ENCODE results near the gene RTN4R.
"Not testable (repeated sequence)": the region's sequence is repeated elsewhere in the genome, so short reads cannot be mapped to it uniquely, and the experiment has no call there.

The RTN4R gene

DNA sequence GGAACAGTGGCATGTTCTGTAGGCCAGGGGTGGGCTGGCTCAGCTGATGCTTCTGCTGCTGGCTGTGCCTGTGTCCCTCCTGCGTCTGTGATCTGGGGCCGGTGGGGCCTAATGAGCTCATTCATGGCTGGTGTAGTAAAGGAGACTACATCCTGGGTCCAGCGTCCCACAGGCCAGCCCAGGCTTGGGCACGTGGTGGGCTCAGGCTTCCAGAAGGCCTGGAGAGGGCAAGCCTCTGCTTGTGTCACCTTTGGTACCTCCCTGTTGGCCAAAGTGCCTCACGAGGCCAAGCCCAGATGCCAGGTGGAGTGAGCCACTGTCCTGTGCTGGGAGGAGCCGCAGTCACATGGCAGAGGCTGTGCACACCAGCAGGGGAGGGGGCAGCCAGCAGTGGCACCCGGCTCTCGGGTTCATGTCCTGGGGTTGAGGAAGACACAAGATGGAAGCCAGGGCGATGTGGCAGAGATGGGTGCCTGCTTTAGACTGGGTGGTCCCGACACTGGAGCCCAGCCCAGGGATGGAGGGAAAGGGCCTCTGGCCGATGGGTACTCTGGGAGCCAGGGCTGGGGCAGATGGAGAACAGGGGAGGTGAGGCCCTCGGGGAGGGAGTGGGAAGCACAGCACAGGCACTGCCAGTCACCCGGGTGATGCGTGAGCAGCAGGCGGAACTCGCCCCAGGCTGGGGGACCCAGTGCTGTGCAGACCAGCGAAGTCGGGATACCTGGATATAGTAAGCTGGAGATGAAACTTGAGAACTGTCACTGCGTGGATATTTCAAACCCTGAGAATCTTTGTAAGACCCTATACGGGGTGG, 43.3 kb upstream of the RTN4R start:
- not testable (repeated sequence) for H3K79me2 ChIP-seq (ENCODE audit: control insufficient read depth, insufficient read depth, low read length, unreplicated experiment); H3K27me3 ChIP-seq (ENCODE audit: insufficient read depth, low read length); H3K4me3 ChIP-seq (ENCODE audit: low read depth, low read length); H2AFZ ChIP-seq (ENCODE audit: low read length, unreplicated experiment); H3K4me1 ChIP-seq (ENCODE audit: control insufficient read depth, insufficient read depth, low read length, unreplicated experiment); H3K27ac ChIP-seq (ENCODE audit: low read depth, low read length); H3K36me3 ChIP-seq (ENCODE audit: insufficient read depth, low read length)

DNA sequence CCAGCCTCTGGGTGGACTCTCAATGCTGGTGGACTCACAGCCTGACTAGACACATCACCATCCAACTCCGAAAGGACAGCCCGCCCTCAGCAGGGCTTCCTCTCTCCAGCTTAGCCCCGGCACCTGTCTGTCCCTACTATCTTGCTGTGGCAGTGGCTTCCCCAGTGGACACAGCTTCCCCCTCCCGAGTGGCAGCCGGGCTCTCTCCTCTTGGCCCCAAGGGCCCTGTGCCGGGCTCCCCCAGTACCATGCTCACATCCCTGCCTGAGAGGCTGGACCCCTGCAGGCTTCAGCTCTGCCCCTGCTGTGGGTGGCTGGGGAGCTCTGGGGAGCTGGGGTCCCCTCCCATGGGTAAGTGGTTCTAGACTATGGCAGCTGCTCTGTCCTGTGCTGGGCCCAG, 42.7 kb upstream of the RTN4R start:
- not testable (repeated sequence) for H3K27ac ChIP-seq (ENCODE audit: low read depth, low read length); H3K27me3 ChIP-seq (ENCODE audit: insufficient read depth, low read length); H3K36me3 ChIP-seq (ENCODE audit: insufficient read depth, low read length); H3K4me3 ChIP-seq (ENCODE audit: low read depth, low read length); H2AFZ ChIP-seq (ENCODE audit: low read length, unreplicated experiment); H3K4me1 ChIP-seq (ENCODE audit: control insufficient read depth, insufficient read depth, low read length, unreplicated experiment); H3K79me2 ChIP-seq (ENCODE audit: control insufficient read depth, insufficient read depth, low read length, unreplicated experiment)

DNA sequence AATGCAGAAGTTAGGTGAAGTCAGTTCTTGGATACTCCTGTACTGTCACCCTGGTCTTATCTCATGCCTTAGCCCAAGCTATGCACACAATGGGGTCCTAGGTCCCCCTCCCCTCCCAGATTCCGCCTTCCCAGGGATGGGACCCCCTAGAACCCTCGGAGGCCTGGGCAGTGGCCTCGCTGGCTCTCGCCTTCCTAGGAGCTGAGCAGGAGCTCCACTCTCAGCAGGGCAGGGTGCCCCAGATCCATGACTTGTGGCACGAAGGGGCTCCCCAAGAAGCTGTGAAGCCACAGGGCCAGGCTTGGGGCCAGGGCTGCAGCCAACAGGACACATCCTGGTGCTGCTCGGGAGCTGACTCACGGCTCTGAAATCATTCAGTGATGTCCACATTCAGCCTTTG, 42.1 kb upstream of the RTN4R start:
- H3K4me3 ChIP-seq (ENCODE audit: low read depth, low read length); H3K27me3 ChIP-seq (ENCODE audit: insufficient read depth, low read length); H3K36me3 ChIP-seq (ENCODE audit: insufficient read depth, low read length); H2AFZ ChIP-seq (ENCODE audit: low read length, unreplicated experiment); H3K79me2 ChIP-seq (ENCODE audit: control insufficient read depth, insufficient read depth, low read length, unreplicated experiment); H3K4me1 ChIP-seq (ENCODE audit: control insufficient read depth, insufficient read depth, low read length, unreplicated experiment); H3K27ac ChIP-seq (ENCODE audit: low read depth, low read length): not testable (repeated sequence)

DNA sequence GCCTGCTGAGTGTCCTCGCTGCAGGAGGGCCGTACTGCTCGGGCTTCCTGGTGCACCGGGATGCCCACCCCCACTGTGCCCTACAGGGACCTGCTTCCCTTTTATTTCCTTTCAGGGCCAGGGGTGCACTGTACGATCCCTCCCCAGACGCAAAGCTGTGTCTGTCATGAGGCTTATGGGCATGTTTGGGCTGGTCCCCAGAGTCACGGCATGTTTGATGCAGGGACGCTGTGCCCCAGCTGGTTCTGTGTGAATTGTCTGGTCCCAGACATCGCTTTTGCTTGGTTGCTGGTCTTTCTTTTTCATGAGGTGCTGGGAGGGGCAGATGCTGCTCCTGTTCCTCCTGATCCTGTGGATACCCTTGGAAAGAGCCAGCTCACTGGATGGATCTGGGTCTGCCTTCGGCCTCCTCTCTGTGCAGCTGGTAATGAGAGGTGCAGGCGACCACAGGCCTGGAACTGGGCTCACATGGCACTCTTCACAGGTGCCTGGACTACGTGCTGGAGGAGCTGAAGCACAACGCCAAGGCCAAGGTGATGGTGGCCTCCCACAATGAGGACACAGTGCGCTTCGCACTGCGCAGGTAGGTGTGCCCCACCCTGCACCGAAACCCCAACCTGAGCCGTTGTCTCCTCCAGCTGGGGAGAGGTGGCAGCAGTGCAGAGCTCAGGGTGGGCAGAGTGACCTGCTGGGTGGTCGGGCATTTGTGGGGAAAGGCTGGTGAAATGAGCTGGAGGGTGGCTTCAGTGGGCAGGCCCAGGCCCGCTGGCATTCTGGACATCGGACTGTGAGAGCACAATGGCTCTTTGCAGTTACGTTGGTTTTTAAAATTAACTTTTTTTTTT, 40.9 kb upstream of the RTN4R start:
- H3K4me1 ChIP-seq (ENCODE audit: control insufficient read depth, insufficient read depth, low read length, unreplicated experiment); H3K27me3 ChIP-seq (ENCODE audit: insufficient read depth, low read length); H3K36me3 ChIP-seq (ENCODE audit: insufficient read depth, low read length); H3K27ac ChIP-seq (ENCODE audit: low read depth, low read length); H3K4me3 ChIP-seq (ENCODE audit: low read depth, low read length); H2AFZ ChIP-seq (ENCODE audit: low read length, unreplicated experiment); H3K79me2 ChIP-seq (ENCODE audit: control insufficient read depth, insufficient read depth, low read length, unreplicated experiment): not testable (repeated sequence)

DNA sequence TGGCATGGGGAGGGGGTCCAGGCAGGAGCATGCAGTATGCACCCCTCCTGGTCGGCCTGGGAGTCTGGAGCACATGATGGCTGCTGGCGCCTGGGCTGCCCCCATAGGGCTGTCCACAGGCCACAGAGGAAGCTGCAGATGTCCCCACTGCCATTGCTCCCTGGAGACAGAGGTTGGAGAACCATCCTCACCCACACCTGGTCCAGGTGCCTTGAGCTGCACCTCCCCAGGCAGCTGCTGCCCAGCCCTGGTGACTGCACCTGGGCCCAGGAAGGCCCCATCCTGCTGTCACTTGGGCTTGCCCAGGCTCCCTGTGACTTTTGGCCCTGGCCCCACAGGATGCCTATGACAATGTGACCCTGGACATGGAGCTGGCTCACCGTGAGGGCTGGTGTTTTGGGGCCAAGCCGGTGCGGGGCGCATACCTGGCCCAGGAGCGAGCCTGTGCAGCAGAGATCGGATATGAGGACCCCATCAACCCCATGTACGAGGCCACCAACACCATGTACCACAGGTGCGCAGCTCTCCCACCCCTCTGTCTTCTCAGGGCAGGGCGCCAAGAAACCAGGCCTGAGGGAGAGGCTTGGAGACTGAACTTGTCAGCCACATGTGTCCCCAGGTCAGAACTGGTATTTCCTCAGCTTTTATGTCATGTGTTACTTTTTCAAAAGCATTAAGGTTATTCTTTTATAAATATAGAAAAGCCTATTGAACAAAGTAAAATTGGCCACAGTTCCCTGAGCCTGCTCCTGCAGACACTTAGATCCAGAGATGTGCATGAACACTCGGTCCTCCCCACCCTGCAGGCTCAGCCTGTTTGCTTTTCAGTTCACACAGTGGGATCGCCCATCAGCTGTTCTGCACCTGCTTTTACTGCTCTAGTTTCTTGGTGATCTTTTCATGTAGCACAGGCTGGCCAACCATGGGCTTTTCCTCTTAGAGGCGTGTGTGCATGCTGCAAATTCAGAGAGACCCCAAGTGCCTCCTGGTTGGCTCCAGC, 39.6 kb upstream of the RTN4R start:
- not testable (repeated sequence) for H2AFZ ChIP-seq (ENCODE audit: low read length, unreplicated experiment); H3K27me3 ChIP-seq (ENCODE audit: insufficient read depth, low read length); H3K36me3 ChIP-seq (ENCODE audit: insufficient read depth, low read length); H3K79me2 ChIP-seq (ENCODE audit: control insufficient read depth, insufficient read depth, low read length, unreplicated experiment); H3K4me1 ChIP-seq (ENCODE audit: control insufficient read depth, insufficient read depth, low read length, unreplicated experiment); H3K27ac ChIP-seq (ENCODE audit: low read depth, low read length); H3K4me3 ChIP-seq (ENCODE audit: low read depth, low read length)

DNA sequence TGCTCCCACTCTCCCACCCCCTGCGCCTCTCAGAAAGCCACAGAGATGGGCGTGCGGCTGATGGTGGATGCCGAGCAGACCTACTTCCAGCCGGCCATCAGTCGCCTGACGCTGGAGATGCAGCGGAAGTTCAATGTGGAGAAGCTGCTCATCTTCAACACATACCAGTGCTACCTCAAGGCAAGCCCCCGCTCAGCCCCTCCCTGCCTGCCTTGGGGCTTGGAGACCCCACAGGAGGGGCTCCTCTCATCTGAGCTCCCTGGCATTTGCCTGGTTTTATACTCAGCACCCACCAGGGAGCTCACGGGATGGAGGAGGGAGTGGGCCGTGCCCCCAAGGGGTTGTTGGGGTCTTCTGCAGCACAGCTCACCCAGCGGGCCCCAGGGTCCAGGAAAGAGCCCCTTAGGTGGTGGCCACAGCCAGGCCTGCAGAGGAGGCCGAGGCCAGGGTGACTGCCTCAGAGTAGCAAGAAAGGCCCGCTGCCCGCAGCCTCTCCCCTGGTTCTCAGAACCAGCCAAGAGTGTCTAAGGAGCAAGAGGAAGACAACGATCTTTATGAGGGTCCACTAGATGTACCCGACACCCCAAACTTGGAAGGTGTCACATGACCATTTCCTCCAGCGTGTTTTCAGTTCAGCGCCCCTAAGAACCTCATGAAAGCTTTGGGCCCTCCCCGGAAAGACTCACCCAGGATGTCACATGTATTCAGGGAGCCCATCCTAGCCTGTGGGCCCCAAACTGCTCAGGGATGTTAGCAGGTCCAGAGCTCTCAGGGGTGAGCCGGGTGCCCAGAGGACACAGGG, 38.7 kb upstream of the RTN4R start:
- not testable (repeated sequence) for H3K79me2 ChIP-seq (ENCODE audit: control insufficient read depth, insufficient read depth, low read length, unreplicated experiment); H3K4me1 ChIP-seq (ENCODE audit: control insufficient read depth, insufficient read depth, low read length, unreplicated experiment); H2AFZ ChIP-seq (ENCODE audit: low read length, unreplicated experiment); H3K4me3 ChIP-seq (ENCODE audit: low read depth, low read length); H3K36me3 ChIP-seq (ENCODE audit: insufficient read depth, low read length); H3K27ac ChIP-seq (ENCODE audit: low read depth, low read length); H3K27me3 ChIP-seq (ENCODE audit: insufficient read depth, low read length)

DNA sequence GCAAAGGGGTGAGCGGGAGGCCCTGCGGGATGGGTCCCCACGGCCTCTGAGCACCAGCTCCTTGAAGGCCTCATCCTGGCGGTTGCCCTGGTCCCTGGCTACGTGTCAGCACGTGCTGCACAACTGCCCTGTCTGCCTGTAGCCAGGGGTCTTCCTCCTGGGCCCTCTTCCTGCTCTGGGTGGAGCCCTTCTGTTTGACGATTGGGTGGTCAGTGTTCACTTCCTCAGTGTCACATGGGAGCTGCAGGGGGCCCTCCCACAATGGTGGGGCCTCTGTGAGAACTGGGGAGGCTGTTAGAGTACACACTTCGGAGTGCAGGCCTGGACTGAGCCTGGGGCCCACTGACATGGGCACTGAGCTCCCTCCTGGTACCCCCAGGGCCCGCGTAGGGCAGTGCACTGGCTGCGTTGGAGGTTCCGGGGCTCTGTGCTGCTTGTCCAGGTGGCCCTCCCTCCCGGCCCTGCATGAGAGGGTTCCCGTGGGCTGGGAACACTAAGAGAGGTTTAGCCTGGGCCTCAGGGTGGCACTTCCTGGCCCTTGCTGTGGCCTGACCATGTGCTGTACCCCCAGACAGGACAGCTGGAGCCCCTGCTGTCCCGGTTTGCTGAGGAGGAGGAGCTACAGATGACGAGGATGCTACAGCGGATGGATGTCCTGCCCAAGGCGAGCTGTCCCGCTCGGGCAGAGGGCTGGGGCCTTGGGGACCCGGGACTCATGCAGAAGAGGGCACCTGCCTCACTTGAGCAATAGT, 38.0 kb upstream of the RTN4R start:
- Histone ChIP-seq H3K27ac (ENCODE audit: low read depth, low read length) (no peak overlapping the region), H3K79me2 (ENCODE audit: control insufficient read depth, insufficient read depth, low read length, unreplicated experiment) (no peaks in the 10 kb centered on the region), H3K4me3 (ENCODE audit: low read depth, low read length) (no peak overlapping the region), H3K36me3 (ENCODE audit: insufficient read depth, low read length) (no peaks in the 10 kb centered on the region), H3K4me1 (ENCODE audit: control insufficient read depth, insufficient read depth, low read length, unreplicated experiment) (peaks cover 3% of the 10 kb centered on the region), H2AFZ (ENCODE audit: low read length, unreplicated experiment) (no peak overlapping the region), H3K27me3 (ENCODE audit: insufficient read depth, low read length) (no peaks in the 10 kb centered on the region)

DNA sequence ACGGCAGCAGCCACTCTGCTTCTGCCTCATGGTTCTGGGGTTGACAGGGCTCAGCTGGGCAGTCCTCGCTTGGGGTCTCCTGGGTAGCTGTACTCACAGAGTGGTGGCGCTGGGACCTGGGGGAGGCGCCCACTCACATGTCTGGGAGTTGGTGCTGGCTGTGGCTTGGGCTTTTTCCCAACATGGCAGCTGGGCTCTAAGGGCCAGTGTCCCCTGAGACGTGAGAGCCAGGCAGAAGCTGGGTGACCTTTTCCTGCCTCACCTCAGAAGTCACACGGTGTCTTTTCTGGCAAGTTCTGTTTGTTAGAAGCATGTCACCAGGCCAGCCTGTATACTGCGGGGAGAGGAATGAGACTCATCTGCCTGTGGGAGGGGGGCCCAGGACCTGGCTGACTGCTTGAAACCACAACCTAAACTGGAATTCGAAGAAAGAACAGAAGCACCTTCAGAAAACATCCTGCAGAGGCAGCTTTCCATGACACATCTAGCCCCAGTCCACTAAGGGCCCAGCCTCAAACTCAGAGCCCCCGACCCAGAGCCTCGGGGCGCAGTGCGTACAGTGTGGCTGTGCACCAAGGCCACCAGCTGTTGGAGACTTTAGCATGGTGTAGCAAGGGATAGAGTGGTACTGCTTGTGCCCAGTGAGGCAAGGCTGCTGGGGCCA, 37.2 kb upstream of the RTN4R start:
- not testable (repeated sequence) for H3K4me1 ChIP-seq (ENCODE audit: control insufficient read depth, insufficient read depth, low read length, unreplicated experiment); H2AFZ ChIP-seq (ENCODE audit: low read length, unreplicated experiment); H3K4me3 ChIP-seq (ENCODE audit: low read depth, low read length)

DNA sequence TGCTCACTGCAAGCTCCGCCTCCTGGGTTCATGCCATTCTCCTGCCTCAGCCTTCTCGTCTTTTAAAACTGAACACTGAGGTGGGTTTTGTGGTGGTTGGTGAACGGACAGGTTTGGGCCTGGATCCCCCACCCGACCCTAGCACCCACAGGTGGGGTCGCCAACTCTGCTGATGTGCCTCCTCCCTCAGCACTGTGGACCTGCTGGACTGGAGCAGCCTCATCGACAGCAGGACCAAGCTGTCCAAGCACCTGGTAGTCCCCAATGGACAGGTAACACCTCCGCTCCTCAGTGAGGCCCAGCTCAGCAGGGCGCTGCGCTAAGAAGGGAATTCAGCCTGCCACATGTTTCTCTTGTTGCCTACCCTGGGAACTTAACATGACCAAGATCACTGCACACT, 36.5 kb upstream of the RTN4R start:
- Histone ChIP-seq H3K27ac (ENCODE audit: low read depth, low read length) (no peak overlapping the region), H3K27me3 (ENCODE audit: insufficient read depth, low read length) (no peaks in the 10 kb centered on the region), H3K79me2 (ENCODE audit: control insufficient read depth, insufficient read depth, low read length, unreplicated experiment) (no peaks in the 10 kb centered on the region), H3K36me3 (ENCODE audit: insufficient read depth, low read length) (no peaks in the 10 kb centered on the region), H2AFZ (ENCODE audit: low read length, unreplicated experiment) (no peak overlapping the region), H3K4me1 (ENCODE audit: control insufficient read depth, insufficient read depth, low read length, unreplicated experiment) (no peaks in the 10 kb centered on the region), H3K4me3 (ENCODE audit: low read depth, low read length) (no peak overlapping the region)

More for the DNA sequence above, 37.2 kb upstream of the RTN4R start:
- not testable (repeated sequence) for H3K27me3 ChIP-seq (ENCODE audit: insufficient read depth, low read length); H3K36me3 ChIP-seq (ENCODE audit: insufficient read depth, low read length); H3K27ac ChIP-seq (ENCODE audit: low read depth, low read length); H3K79me2 ChIP-seq (ENCODE audit: control insufficient read depth, insufficient read depth, low read length, unreplicated experiment)
